Measurements from ENCODE around the gene FER. TPM values are rescaled to one million over a fixed set of nuclear protein-coding genes. Genes with fewer than 3 reads are reported as not detected.

The FER gene
- total and polyA plus RNA-seq, 2 of the 13 experiments (the other 11 are each of a cell fraction or from before 2014, with no cell fraction given) = 7.9 to 29.0 TPM

GRCh38 chr5:108749128-108749861, 1.6 kb downstream of the FER start:
- H3K79me2 ChIP-seq (ENCODE audit: insufficient read depth, low read length) = no peaks in the 10 kb centered on the region
- ChIA-PET POLR2A (interaction anchor here (1.2 to 1.4 kb wide), 3 partner anchors 18 to 367 kb away, joined by 3 to 46 read pairs (median 5); partner anchors contain the start of gene FBXL17), CTCF (ENCODE audit: low intra/inter-chr PET ratio, low total read pairs) (no interaction called here)
- H3K27me3 ChIP-seq (ENCODE audit: control insufficient read depth in 1 of 2, insufficient read depth in 2 of 2, low read length in 2 of 2) = peaks cover 0 to under 1% of the 10 kb centered on the region in 2 experiments; a peak in 1 of 5 replicates
- DNase-seq (ENCODE audit: low spot score) (no peak), ATAC-seq (peak; percentile 55), FAIRE-seq (no peak)
- H3K36me3 ChIP-seq (replicated peaks in 1 of 2; ENCODE audit: control insufficient read depth in 1 of 2, insufficient read depth in 2 of 2, low read length in 2 of 2) = no peaks in the 10 kb centered on the region
- intact Hi-C loops (cut with micrococcal nuclease; ENCODE audit: unreplicated experiment) (loop anchor here (2.0 to 5.0 kb wide), 4 partner anchors 64 to 943 kb away; no protein-coding TSS in a partner anchor), in situ Hi-C loops (cut with HindIII; ENCODE audit: extremely low pct_ligation_motif_present, low pct_unique_long_range_greater_than_20kb) (no loop called here)
- TF ChIP-seq ZNF264 (CRISPR knock-in tag; IDR thresholded peaks at IDR 0.05) = no peak
- TF ChIP-seq ZNF740 (CRISPR knock-in tag; IDR thresholded peaks at IDR 0.05) = peak; percentile 81
- TF ChIP-seq MTERF4 (CRISPR knock-in tag; IDR thresholded peaks at IDR 0.05) = 0 out of 2 replicates have a peak, but pooled peaks have one; percentile 57
- TF ChIP-seq CREB1 (IDR thresholded peaks at IDR 0.05) = no peak
- 0 out of 2 replicates have a peak, but pooled peaks have one; percentile 6 for TF ChIP-seq CREB1 (CRISPR knock-in tag; IDR thresholded peaks at IDR 0.05)
- TF ChIP-seq HNRNPK (IDR thresholded peaks at IDR 0.05; ENCODE audit: low read depth, low read length, poor library complexity, severe bottlenecking) = peak; percentile 69
- peak; percentile 9 for TF ChIP-seq ASH2L (IDR thresholded peaks at IDR 0.05; ENCODE audit: insufficient read length, low read depth, low read length)
- TF ChIP-seq MXD4 (CRISPR knock-in tag; IDR thresholded peaks at IDR 0.05) = 0 out of 2 replicates have a peak, but pooled peaks have one; percentile 3
- no peak for TF ChIP-seq ZNF788 (CRISPR knock-in tag; IDR thresholded peaks at IDR 0.05; ENCODE audit: borderline replicate concordance)
- peak; percentile 46 for TF ChIP-seq ZNF263 (CRISPR knock-in tag; IDR thresholded peaks at IDR 0.05)
- peak; percentile 76 for TF ChIP-seq PATZ1 (CRISPR knock-in tag; IDR thresholded peaks at IDR 0.05)
- 0 out of 2 replicates have a peak, but pooled peaks have one; percentile 36 for TF ChIP-seq HES4 (CRISPR knock-in tag; IDR thresholded peaks at IDR 0.05; ENCODE audit: borderline replicate concordance)
- TF ChIP-seq ZBTB7B (CRISPR knock-in tag; IDR thresholded peaks at IDR 0.05) = no peak
- WGBS (ENCODE audit: low lambda C conversion rate) = 2% methylated on average over 11 of the region's 40 CpGs
- H3K4me3 ChIP-seq (replicated peaks in 1 of 3; ENCODE audit: insufficient read depth in 1 of 3, low read depth in 2 of 3, low read length in 3 of 3) = peak overlapping the region; percentile 80 to 83 (median 80)
- no peaks in the 10 kb centered on the region for H4K20me1 ChIP-seq (ENCODE audit: insufficient read depth, low read length)
- peak overlapping the region; percentile 25 for H2AFZ ChIP-seq (ENCODE audit: low read length)
- no peak overlapping the region for H3K27ac ChIP-seq (ENCODE audit: extremely low read length, insufficient read depth, low read length)
- H3K4me2 ChIP-seq (ENCODE audit: low read depth, low read length) = peak overlapping the region; percentile 79
- no peaks in the 10 kb centered on the region for H3K9me3 ChIP-seq (ENCODE audit: low read length)
- peaks cover 14% of the 10 kb centered on the region for H3K4me1 ChIP-seq (ENCODE audit: insufficient read depth, low read length)
- BruUV-seq (replicated peaks) = no TSS peak
- H3K9ac ChIP-seq (ENCODE audit: insufficient read depth, low read depth, low read length) = peak overlapping the region; percentile 66

Measured in HepG2 (cell line).